AG04450 (cell line): Measurements from ENCODE around the gene FGF19. TPM values are rescaled to one million over a fixed set of nuclear protein-coding genes. Genes with fewer than 3 reads are reported as not detected.
A peak's percentile ranks its signal among the peaks of the same experiment; 100 is the strongest.

ENCODE experiments used
- CTCF ChIA-PET: fragments of 300-600, 350-600 bp; formaldehyde crosslinking; extraction: SDS; loops from one replicate; lab custom pipeline; 2022; ENCODE audit warnings: antibody characterized with exemption, inconsistent platforms; lab: Charles Lee
- POLR2A ChIA-PET: fragments of 350-600 bp; formaldehyde crosslinking; extraction: SDS; loops from one replicate; lab custom pipeline; 2021; ENCODE audit warnings: antibody characterized with exemption, inconsistent platforms; lab: Yijun Ruan, JAX
- DNase-seq: peaks from one replicate; pipeline ENCODE4 v3.0.0-alpha.2; 2011; ENCODE audit warnings: low read depth, low spot score
- H3K27ac ChIP-seq: one replicate; pipeline ENCODE4 v1.5.1; 2012; ENCODE audit warnings: low read depth, low read length, control low read depth
- H3K27me3 ChIP-seq: one replicate; pipeline ENCODE4 v1.6.0; 2012; ENCODE audit warnings: low read length; ENCODE audit not compliant: control insufficient read depth, insufficient read depth
- H3K4me3 ChIP-seq: 2 replicates; pipeline ENCODE4 v1.5.1; 2011; ENCODE audit warnings: mild to moderate bottlenecking, low read depth, low read length, control low read depth
- H3K9me3 ChIP-seq: 2 replicates; pipeline ENCODE4 v1.5.1; 2012; ENCODE audit warnings: low read length; ENCODE audit not compliant: control insufficient read depth, insufficient read depth
- CTCF ChIP-seq: IDR thresholded peaks from 2 replicates; pipeline ENCODE4 v1.5.1; 2011; ENCODE audit warnings: low read depth, low read length, control low read depth, inconsistent platforms
- polyA plus RNA-seq: library from polyadenylated mRNA; depleted of rRNA; stranded (reverse); fragments of >200 nt; gene quantifications from 2 replicates; pipeline ENCODE4 v1.2.3, GENCODE V29; 2011

Gene FGF19
- polyA plus RNA-seq, 1 experiment, result not detected

GRCh38 chr11:69705901-69706787 is 2.3 kb upstream of the FGF19 start:
- CTCF ChIA-PET, result no interaction called here
- Histone ChIP-seq H3K27ac (no peak overlapping the region), H3K4me3 (no peak overlapping the region), H3K9me3 (no peaks in the 10 kb centered on the region; the same call in 1 of the 2 replicates), H3K27me3 (peaks cover 63% of the 10 kb centered on the region)
- no peak for TF ChIP-seq CTCF
- POLR2A ChIA-PET, result no interaction called here
- no peak for DNase-seq

- H3K9me3 ChIP-seq, result no peaks in the 10 kb centered on the region; the same call in 1 of the 2 replicates
- no peak overlapping the region for H3K27ac ChIP-seq
- CTCF ChIA-PET, result interaction anchor here (0.6 to 1.4 kb wide), 3 partner anchors 9 to 210 kb away, joined by 3 to 4 read pairs (median 3); no protein-coding TSS in a partner anchor
- H3K4me3 ChIP-seq, result no peak overlapping the region
- DNase-seq, result no peak
- H3K27me3 ChIP-seq, result peaks cover 66% of the 10 kb centered on the region
- POLR2A ChIA-PET, result no interaction called here
- no peak for TF ChIP-seq CTCF
These were observed 1.6 kb upstream of the FGF19 start for GRCh38 chr11:69705351-69705811.

- Histone ChIP-seq H3K4me3 (no peak overlapping the region), H3K27me3 (peaks cover 66% of the 10 kb centered on the region), H3K27ac (no peak overlapping the region), H3K9me3 (no peaks in the 10 kb centered on the region; the same call in 1 of the 2 replicates)
- DNase-seq, result no peak
- TF ChIP-seq CTCF, result peak; percentile 55
- CTCF ChIA-PET, result interaction anchor here (0.6 to 1.4 kb wide), 6 partner anchors 8 to 211 kb away, joined by 3 to 4 read pairs (median 4); no protein-coding TSS in a partner anchor
- POLR2A ChIA-PET, result no interaction called here
These were observed 859 bp upstream of the FGF19 start for GRCh38 chr11:69704508-69705253.

GRCh38 chr11:69703453-69703767 is 412 bp downstream of the FGF19 start:
- ChIA-PET POLR2A (no interaction called here), CTCF (interaction anchor here (1.0 kb wide), 1 partner anchor 115 kb away, joined by 3 read pairs; no protein-coding TSS in a partner anchor)
- no peak for DNase-seq

More at GRCh38 chr11:69703453-69703767, 412 bp downstream of the FGF19 start:
- Histone ChIP-seq H3K4me3 (no peak overlapping the region), H3K9me3 (no peaks in the 10 kb centered on the region; the same call in 1 of the 2 replicates), H3K27ac (no peak overlapping the region), H3K27me3 (peaks cover 63% of the 10 kb centered on the region)
- no peak for TF ChIP-seq CTCF
